OCI-LY7 (cell line): Measurements from ENCODE around the gene ZBTB20.

Source experiments
- EZH2phosphoT487 ChIP-seq: fragments of 200-600 bp; sonication (generic); IDR thresholded peaks from 2 replicates; pipeline ENCODE4 v1.6.1; 2018; ENCODE audit warnings: low read depth, borderline replicate concordance, mild to moderate bottlenecking, mixed run types, antibody characterized with exemption, low read length, moderate library complexity, mixed read lengths
- TF ChIP-seq, protein P1 (sequence below): fragments of 200-600 bp; sonication (generic); conservative IDR thresholded peaks from 2 replicates; pipeline ENCODE4 v1.5.1; 2014; ENCODE audit warnings: mild to moderate bottlenecking, antibody characterized with exemption, low read length, moderate library complexity, mixed read lengths

DNA sequence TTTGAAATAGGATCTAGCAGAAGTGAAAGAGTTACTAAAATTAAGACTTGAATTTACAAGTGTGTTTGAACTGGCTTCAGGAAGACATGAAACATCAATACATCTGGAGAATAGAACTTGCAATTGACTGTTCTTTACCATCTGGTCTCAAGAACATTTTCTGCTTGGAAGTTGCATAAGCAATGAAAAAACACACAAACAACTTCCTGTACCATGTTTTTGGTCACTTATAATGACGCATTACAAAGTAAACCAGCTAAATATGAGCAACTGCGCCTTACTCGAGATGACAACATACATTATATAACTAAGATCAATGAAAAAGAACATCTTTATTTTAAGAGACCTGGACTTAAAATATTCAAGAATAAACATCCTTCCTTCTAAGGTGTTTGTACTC lies 740.8 kb downstream of the ZBTB20 start:
- TF ChIP-seq, protein P1, sequence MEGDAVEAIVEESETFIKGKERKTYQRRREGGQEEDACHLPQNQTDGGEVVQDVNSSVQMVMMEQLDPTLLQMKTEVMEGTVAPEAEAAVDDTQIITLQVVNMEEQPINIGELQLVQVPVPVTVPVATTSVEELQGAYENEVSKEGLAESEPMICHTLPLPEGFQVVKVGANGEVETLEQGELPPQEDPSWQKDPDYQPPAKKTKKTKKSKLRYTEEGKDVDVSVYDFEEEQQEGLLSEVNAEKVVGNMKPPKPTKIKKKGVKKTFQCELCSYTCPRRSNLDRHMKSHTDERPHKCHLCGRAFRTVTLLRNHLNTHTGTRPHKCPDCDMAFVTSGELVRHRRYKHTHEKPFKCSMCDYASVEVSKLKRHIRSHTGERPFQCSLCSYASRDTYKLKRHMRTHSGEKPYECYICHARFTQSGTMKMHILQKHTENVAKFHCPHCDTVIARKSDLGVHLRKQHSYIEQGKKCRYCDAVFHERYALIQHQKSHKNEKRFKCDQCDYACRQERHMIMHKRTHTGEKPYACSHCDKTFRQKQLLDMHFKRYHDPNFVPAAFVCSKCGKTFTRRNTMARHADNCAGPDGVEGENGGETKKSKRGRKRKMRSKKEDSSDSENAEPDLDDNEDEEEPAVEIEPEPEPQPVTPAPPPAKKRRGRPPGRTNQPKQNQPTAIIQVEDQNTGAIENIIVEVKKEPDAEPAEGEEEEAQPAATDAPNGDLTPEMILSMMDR: no peak
- TF ChIP-seq EZH2phosphoT487: no peak
